Measurements from ENCODE around the gene LAMP5.

LAMP5 gene

DNA sequence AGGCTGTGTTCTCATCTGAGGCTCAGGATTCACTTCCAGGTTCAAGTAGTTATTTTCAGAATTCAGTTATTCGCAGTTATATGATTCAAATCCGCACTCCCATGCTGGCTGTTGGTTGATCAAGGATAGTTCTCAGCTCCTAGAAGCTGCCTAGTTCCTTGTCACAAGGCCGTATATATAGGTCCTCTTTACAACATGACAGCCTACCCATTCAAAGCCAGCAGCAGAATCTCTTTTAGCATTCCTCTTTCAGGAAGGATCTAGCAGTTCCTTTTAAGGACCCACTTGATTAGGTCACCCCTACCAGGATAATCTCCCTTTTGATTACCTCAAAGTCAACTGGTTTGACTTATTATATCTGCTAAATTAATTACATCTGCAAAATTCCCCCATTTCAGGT lies 23.8 kb upstream of the LAMP5 start:
- TF ChIP-seq POLR2A (IDR thresholded peaks at IDR 0.05; ENCODE audit: low read length), result no peak
- TF ChIP-seq GATA1 (IDR thresholded peaks at IDR 0.05; ENCODE audit: low read depth, low read length), result no peak
- DNase-seq, result no peak

DNA sequence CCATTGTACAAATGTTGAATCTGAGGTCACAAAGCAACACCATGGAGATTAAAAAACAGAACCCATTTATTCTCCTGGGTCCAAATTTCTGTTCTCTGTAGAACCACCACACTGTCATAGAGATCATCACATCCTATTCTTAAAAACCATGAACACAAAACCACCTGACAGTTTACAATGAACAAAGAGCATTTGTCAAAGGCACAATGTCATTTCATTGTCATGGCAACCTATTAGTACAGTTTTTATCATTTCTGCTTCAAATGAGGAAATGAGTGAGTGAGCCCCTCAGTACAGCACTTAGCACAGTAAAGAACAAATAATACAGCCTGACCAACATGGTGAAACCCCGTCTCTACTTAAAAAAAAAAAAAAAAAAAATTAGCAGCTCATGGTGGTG lies 23.1 kb upstream of the LAMP5 start:
- no peak for TF ChIP-seq POLR2A (IDR thresholded peaks at IDR 0.05; ENCODE audit: low read length)
- no peak for TF ChIP-seq GATA1 (IDR thresholded peaks at IDR 0.05; ENCODE audit: low read depth, low read length)
- DNase-seq, result no peak

DNA sequence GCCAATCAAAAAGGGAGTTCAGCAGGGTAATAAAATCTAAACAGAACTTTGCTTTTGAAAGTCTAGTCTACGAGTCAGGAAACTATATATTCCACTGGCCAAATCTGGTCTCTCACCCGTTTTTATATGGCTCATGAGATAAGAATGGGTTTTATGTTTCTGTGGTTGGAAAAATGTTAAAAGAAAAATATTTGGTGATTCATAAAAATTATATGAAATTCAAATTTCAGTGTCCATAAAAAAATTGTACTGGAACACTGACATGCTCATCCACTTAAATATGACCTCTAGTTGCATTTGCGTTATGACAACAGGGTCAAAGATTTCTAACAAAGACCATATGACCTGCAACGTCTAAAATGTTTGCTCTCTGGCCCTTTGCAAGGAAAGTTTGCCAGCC lies 22.3 kb upstream of the LAMP5 start:
- TF ChIP-seq POLR2A (IDR thresholded peaks at IDR 0.05; ENCODE audit: low read length) (no peak), GATA1 (IDR thresholded peaks at IDR 0.05; ENCODE audit: low read depth, low read length) (no peak)
- DNase-seq, result no peak

DNA sequence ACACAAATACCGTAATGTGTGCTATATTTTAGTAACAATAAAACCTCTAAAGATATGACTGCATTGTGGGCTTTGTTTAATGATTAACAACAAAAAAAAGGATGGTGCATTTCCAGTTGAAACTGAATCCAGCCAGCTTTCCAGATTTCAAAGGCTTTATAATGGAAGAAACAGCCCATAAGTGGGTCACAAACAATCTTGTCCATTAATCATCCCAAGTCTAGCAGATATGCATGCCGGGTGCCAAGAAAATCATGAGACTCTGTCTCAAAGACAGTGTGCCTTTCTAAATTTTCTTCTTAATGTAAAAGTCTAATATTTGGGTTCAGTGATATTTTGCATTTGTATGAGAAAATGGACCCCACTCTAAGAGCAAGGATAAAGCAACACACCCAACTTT lies 20.6 kb upstream of the LAMP5 start:
- no peak for TF ChIP-seq GATA1 (IDR thresholded peaks at IDR 0.05; ENCODE audit: low read depth, low read length)
- no peak for TF ChIP-seq POLR2A (IDR thresholded peaks at IDR 0.05; ENCODE audit: low read length)
- no peak for DNase-seq

DNA sequence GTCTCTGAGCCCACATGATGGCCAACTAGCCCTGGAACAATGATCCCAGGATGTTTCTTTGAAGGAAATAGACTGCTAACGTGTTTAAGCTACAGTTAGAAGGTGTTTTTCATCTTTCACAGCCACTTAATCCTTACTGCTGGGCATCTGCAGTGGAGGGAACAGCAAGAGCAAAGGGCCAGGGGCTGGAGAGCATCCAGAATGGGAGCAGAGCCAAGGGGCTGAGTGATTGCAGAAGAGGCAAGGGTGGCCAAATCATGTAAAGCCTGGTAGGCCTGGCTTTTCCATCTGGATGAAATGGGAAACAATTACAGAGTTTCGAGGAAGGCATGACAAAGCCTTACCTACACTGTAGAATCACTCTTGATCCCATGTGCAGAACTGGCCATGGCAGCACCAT lies 18.7 kb upstream of the LAMP5 start:
- TF ChIP-seq POLR2A (IDR thresholded peaks at IDR 0.05; ENCODE audit: low read length) (no peak), GATA1 (IDR thresholded peaks at IDR 0.05; ENCODE audit: low read depth, low read length) (no peak)
- DNase-seq, result no peak

DNA sequence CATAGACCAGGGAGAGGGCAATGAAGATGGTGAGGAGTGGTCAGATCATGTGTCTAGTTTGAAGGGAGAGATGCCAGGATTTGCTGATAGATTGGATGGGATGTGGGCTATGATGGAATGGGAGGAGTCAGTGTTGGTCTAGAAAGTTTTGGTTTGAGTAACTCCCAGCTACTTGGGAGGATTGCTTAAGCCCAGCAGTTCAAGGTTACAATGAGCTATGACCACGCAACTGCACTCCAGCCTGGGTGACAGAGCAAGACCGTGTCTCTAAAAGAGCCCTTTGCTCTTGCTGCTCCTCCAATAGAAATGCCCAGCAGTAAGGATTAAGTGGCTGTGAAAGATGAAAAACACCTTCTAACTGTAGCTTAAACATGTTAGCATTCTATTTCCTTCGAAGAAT lies 18.2 kb upstream of the LAMP5 start:
- TF ChIP-seq GATA1 (IDR thresholded peaks at IDR 0.05; ENCODE audit: low read depth, low read length), result no peak
- TF ChIP-seq POLR2A (IDR thresholded peaks at IDR 0.05; ENCODE audit: low read length), result no peak
- no peak for DNase-seq

DNA sequence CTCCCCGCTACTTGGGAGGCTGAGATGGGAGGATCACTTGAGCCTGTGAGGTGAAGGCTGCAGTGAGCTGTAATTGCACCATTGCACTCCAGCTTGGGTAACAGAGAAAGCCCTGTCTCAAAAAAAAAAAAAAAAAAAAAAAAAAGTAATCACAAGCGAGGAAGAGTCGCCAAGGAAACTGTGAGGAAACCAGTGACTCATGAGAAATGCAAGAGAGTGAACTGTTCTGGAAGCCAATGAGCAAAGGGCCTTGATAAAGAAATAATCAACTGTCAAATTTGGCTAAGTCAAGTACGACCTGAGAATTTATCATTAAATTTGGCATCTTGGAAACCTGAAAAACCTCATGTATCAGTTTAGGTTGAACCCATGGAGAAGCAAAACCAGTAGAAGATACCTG lies 16.1 kb upstream of the LAMP5 start:
- TF ChIP-seq GATA1 (IDR thresholded peaks at IDR 0.05; ENCODE audit: low read depth, low read length), result no peak
- no peak for TF ChIP-seq POLR2A (IDR thresholded peaks at IDR 0.05; ENCODE audit: low read length)
- DNase-seq, result no peak

DNA sequence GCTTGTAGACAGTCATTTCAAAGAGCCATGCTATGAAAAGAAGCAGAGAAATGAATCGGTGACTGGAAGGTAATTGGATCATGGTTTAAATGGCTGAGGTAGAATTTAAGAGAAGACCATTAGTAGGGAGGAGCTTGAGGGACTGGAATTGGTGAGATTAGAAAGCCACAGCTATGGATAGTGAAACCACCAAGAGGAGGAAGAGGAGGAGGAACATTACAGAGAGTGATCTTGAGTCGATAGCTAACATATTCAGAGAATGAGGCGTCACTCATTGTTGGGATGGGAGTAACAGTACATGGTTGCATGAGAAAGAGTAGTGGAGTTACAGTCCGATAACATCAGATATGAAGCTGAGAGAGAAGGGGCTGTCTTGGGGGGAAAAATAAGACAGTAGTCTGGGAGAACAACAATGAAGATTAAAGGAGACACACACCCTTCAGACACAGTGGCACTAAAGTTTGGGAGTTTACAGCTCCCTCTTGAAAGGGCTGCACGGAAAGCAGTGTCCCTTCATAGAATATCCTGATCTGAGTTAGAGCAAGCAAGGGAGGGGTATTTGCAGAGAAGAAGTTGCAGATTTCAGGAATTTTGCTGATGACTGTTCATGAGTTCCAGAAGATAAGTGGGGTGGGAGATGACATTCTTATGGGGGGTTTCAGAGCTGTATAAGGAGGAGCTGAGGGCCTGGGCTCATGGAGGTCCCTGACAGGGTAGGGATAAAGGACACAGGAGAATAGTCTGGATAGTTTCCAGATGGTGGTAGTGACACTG lies 15.1 kb upstream of the LAMP5 start:
- TF ChIP-seq POLR2A (IDR thresholded peaks at IDR 0.05; ENCODE audit: low read length), result no peak
- no peak for TF ChIP-seq GATA1 (IDR thresholded peaks at IDR 0.05; ENCODE audit: low read depth, low read length)
- no peak for DNase-seq

DNA sequence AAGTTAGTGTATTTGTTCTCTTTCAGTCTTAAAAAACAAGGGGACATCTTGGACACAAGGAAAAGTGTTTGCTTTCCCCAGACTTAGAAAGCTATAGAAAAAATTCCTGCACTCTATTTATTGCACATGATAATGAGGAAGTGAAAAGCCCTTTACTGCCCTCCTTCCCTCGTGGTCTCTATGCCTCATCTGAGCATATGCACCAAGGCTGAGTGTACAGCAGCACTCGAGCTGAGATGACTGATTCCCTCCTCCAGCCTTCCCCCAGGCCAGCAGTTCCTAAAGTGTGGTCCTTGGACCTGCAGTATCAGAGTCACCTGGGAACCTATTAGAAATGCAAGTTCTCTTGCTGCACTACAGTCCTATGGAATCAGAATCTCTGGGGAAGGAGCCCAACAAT lies 14.3 kb upstream of the LAMP5 start:
- no peak for DNase-seq
- TF ChIP-seq POLR2A (IDR thresholded peaks at IDR 0.05; ENCODE audit: low read length) (no peak), GATA1 (IDR thresholded peaks at IDR 0.05; ENCODE audit: low read depth, low read length) (no peak)

DNA sequence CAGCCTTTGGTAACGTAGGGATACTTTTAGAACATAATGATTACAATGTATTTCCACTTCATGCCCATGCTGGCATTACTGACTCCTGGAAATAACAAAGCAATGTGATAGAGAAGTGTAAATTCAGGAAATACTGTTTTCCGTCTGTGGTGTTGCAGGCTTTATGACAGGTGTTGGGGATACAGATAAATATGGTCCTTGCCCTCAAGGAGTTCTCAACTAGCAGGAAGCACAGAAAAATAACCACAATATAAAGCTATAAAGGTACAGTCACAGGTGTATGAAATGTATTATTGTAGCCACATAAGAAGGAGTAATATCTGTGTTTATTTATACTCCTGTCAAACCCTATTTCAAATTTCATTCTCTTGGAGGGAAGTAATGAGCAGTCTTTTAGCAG lies 12.9 kb upstream of the LAMP5 start:
- no peak for DNase-seq
- TF ChIP-seq GATA1 (IDR thresholded peaks at IDR 0.05; ENCODE audit: low read depth, low read length) (no peak), POLR2A (IDR thresholded peaks at IDR 0.05; ENCODE audit: low read length) (no peak)

DNA sequence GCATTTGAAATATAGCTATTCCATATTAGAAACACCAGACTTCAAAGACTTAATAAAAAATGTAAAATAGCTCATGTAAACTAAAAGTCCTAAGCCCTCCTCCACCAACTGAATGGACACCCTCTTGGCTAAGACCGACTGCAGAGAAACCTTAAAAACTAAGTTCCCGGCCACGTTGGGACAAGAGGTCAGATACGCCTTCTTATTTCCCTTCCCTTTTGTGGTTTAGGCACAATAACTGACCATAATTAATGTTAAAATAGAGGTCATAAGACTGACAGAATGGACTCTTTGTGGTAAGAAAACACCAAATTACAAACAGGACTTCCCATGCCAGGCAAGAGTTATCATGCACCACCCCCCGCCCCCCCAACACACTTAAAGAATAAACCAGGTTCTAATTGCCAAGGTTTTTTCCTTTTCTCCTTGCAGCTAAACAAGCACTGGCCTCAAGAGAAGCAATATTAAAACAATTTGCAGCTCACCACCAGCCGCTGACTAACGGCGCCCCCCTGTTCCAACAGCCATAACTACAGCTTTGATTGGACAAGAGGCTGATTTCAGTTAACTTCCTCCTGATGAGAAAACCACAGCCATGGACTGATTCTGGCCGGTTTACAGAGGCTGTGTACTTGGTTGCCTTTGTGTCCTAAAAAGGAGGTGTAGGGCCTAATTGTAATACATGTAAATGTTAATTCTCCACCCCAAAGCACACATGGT lies 10.7 kb upstream of the LAMP5 start:
- TF ChIP-seq POLR2A (IDR thresholded peaks at IDR 0.05; ENCODE audit: low read length) (no peak), GATA1 (IDR thresholded peaks at IDR 0.05; ENCODE audit: low read depth, low read length) (no peak)
- no peak for DNase-seq

DNA sequence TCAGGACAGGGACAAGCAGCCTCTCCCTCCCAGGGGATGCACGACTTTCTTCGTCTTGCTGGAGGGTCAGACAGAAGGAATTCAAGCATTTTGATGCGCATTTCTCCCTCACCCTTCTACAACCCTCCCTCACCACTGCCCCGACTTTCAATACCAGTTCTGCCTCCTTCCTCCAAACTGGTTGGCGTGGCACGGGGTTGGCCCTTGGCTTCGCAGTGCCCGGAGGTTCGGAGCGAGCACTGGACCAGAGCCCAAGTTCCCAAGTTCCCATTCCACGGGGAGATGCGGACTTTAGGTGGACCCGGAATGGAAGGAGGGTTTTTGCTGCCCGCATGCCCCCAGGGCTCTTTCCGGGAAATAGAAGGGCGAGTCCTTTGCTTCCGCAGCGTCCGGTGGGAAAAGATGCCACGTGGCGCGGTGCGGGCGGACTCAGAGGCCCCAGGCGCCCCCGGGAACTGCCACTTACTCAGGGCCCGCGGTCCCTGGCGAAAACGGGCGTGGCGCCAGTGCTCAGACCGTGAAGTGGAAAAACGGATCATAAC lies 8.0 kb upstream of the LAMP5 start:
- DNase-seq, result no peak
- TF ChIP-seq GATA1 (IDR thresholded peaks at IDR 0.05; ENCODE audit: low read depth, low read length) (no peak), POLR2A (IDR thresholded peaks at IDR 0.05; ENCODE audit: low read length) (no peak)

DNA sequence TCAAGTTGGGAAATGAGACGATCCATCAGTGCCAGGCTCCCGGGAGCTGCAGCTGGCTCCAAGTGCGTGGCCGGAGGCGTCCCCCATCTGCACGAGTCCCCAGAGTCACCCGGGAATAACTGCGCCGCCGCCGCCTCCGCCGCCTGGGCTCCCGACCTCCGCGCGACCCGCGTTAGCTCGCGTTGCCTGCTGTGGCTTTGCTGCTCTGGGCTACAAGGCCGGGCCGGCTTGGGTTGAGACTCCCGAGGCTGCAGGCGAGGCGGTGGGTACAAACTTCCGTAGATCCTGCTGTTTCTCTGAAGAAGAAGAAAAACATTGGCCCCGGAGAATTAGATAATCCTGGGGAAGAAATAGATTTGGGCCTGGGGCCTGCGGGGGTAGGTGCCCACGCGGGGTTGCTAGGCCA lies 7.4 kb upstream of the LAMP5 start:
- TF ChIP-seq POLR2A (IDR thresholded peaks at IDR 0.05; ENCODE audit: low read length) (no peak), GATA1 (IDR thresholded peaks at IDR 0.05; ENCODE audit: low read depth, low read length) (no peak)
- DNase-seq, result no peak

DNA sequence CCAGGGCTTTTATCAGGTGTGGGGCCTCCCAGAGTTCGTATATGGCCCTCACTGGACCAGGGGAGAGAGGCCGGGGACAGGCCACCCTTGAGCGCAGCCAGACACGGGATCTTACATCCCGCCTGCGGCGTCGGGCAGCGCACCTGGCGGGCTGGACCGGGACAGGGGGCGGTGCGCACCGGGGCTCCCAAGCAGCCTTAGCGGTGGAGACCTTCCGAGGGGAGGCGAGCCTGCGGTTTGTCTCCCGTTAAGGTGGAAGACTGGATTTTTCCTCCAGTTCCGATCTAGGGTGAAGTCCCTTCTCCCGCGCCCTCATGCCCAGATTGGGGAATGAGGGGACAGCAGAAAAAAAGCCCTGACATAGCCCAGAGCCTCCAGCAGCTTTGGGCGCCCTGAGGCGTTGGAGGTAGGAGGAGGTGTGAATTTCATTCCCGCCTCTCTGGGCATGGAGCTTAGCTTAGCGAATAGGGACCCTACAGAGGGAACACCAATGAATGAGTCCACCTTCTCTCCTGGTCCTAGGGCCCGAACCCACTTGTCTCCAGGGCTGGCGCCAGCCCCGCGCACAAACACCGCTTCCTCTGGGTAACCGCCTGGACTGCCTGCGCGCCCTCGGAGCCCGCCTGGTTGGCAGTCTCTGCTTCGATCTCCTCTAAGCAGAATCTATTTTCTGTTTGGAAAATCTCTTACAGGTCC lies 6.7 kb upstream of the LAMP5 start:
- DNase-seq, result no peak
- TF ChIP-seq POLR2A (IDR thresholded peaks at IDR 0.05; ENCODE audit: low read length) (no peak), GATA1 (IDR thresholded peaks at IDR 0.05; ENCODE audit: low read depth, low read length) (no peak)

All from erythroblast (primary cell).